Astrocyte (in vitro differentiated cells and primary cell): ENCODE results near the gene NRSN2.

Source experiments
- EZH2 ChIP-seq: IDR thresholded peaks from 2 replicates; pipeline ENCODE4 v1.6.1; 2012; ENCODE audit warnings: mild to moderate bottlenecking, low read length, inconsistent platforms; ENCODE audit not compliant: insufficient read depth
- TF ChIP-seq, protein P1 (sequence below): IDR thresholded peaks from 2 replicates; pipeline ENCODE4 v1.5.1; 2011; ENCODE audit warnings: low read depth, mild to moderate bottlenecking, inconsistent platforms, low read length, moderate library complexity; ENCODE audit not compliant: insufficient read depth

DNA sequence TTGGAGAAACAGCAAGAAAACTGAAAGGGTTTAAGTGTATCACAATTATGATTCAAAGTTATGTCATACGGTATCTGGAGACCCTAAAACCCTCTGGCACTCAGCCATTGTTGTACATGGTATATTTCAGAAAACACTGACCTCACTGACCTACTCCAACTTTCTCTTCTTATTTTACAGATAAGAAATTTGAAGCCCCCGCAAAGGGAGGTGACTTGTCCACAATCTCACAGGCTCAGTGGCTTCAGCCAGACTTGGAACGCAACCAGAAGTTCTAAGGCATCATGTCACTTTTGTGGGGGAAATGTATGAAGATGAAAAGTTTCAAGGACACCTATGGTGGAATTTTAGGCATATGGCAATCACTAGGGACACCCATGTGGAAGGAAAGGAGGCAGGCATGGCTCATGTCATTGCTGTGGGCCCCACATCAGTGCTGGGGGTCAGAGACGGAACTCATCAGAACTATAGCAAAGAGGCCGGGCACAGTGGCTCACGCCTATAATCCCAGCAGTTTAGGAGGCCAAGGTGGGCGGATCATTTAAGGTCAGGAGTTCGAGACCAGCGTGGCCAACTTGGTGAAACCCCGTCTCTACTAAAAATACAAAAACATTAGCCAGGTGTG lies 28.5 kb downstream of the NRSN2 start:
- TF ChIP-seq, protein P1, sequence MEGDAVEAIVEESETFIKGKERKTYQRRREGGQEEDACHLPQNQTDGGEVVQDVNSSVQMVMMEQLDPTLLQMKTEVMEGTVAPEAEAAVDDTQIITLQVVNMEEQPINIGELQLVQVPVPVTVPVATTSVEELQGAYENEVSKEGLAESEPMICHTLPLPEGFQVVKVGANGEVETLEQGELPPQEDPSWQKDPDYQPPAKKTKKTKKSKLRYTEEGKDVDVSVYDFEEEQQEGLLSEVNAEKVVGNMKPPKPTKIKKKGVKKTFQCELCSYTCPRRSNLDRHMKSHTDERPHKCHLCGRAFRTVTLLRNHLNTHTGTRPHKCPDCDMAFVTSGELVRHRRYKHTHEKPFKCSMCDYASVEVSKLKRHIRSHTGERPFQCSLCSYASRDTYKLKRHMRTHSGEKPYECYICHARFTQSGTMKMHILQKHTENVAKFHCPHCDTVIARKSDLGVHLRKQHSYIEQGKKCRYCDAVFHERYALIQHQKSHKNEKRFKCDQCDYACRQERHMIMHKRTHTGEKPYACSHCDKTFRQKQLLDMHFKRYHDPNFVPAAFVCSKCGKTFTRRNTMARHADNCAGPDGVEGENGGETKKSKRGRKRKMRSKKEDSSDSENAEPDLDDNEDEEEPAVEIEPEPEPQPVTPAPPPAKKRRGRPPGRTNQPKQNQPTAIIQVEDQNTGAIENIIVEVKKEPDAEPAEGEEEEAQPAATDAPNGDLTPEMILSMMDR = no peak
- no peak for TF ChIP-seq EZH2
